GM21576 (cell line): ENCODE results near the gene USP6.
"Not testable (repeated sequence)": the region's sequence is repeated elsewhere in the genome, so short reads cannot be mapped to it uniquely, and the experiment has no call there.

ENCODE experiments used
- ATAC-seq: cut with Tn5 transposase; IDR thresholded peaks from one replicate; pipeline ENCODE4 v1.9.1; 2021; ENCODE audit warnings: mild to moderate bottlenecking, moderate library complexity; ENCODE audit not compliant: unreplicated experiment

USP6 gene

GRCh38 chr17:5115673-5116651, at the start of gene USP6:
Gene USP6 (plus strand): TSS chr17:5116032. CDS start chr17:5130368, 14,336 bp downstream.
- ATAC-seq = no peak

GRCh38 chr17:5068236-5068635, 47.6 kb upstream of the USP6 start:
- no peak for ATAC-seq

DNA sequence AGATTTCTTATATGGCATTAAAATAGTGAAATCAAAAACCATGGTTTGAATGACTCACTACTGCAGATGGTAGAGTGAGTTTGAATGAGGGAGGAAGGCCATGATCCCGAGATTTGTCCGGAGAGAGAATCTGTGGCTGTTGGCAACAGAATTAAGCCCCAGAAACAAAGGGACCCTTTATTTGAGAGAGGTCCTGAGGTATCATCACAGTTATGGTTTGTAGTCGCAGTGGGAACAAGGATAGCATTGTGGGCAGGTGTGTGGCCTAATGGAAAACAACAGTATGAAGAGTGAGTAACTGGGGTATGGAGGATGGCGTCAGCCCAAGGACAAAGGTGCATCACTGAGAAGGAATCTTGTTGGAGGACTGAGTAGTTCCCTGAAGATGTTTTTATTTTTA, 46.1 kb upstream of the USP6 start:
- ATAC-seq = no peak

DNA sequence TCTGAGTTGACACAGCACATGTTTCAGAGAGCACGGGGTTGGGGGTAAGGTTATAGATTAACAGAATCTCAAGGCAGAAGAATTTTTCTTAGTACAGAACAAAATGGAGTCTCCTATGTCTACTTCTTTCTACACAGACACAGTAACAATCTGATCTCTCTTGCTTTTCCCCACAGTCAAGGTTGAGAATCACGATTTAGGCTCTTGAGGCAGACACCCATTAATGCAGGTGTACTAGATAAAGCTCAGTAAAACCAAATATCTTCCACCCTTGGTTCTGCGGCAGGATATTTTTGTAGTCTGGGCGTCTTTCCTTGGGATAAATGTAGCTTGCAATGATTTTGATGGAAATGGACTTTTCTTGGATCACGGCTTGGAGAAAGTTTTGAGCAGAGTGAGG, 40.4 kb upstream of the USP6 start:
- not testable (repeated sequence) for ATAC-seq

DNA sequence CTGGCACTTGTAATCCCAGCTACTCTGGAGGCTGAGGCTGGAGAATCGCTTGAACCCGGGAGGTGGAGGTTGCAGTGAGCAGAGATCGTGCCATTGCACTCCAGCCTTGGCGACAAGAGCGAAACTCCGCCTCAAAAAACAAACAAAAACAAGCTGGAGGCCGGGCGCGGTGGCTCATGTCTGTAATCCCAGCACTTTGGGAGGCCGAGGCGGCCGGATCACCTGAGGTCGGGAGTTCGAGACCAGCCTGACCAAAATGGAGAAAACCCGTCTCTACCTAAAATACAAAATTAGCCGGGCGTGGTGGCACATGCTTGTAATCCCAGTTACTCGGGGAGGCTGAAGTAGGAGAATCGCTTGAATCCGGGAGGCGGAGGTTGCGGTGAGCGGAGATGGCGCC, 38.6 kb upstream of the USP6 start:
- ATAC-seq = not testable (repeated sequence)

DNA sequence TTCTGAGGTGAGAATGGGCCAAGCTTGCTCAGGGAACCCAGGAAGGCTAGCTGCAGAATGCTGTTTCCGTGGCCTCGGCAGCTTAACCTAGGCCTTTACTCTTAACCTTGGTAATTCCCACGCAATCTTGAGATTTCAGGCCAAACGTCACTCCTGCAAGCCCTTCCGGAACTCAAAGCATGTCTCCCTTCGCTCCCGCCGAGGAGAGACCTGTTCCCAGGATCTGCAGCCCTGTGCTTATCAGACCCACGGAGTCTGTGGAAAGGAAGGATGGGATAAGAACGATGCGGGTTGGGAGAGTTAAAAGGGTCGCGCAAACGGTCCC, 38.1 kb upstream of the USP6 start:
- ATAC-seq = no peak

DNA sequence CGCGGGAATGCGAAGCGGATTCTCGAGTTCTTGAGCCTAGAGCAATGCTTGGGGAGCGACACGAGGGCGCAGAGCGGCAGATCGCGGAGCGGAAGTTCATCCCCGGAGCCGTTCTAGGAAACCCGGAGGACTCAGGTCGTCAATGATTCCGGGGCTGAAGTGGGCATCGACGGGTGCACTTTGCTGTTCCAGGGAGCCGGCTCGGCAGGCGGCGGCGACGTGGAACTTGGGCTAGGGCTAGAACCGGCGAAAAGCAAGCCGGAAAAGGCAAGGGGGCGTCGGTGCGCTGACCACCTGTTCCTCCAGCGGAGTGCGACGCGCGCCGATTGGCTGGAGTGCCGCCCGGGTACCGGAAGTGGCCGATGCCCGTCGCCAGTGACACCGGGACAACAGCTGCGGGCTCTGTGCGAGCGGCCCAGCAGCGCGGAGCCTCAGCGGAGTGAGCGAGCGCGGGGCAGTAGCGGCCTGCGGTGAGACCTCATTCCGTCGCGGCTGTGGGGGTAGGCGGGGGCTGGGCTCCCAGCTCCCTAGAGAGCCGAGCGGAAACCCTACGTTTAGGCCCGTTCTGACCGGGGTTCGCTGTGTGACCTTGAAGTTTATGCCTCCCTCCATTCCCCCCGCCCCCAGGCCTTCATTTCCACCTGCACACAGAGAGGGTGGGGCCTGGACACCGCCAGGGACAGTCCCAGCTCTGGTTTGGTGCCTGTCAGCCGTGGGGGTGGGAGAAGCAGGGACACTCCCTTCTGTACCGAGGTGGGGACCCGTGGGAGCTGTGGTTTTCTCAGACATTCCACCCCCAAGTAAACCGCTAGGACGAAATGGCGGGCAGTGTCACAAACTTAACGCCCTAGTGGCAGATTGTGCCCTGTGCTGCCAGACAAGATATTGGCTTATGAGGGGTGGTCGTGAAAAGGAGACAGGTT, 37.5 kb upstream of the USP6 start, which contains the start of gene ZFP3:
TSS of gene ZFP3 (plus strand) at position 362 of the 923 bp plus-strand sequence. CDS start 13,038 bp downstream, outside the sequence.
- ATAC-seq = peak; percentile 79

- no peak for ATAC-seq
These were observed 35.2 kb upstream of the USP6 start for GRCh38 chr17:5080591-5080990.

DNA sequence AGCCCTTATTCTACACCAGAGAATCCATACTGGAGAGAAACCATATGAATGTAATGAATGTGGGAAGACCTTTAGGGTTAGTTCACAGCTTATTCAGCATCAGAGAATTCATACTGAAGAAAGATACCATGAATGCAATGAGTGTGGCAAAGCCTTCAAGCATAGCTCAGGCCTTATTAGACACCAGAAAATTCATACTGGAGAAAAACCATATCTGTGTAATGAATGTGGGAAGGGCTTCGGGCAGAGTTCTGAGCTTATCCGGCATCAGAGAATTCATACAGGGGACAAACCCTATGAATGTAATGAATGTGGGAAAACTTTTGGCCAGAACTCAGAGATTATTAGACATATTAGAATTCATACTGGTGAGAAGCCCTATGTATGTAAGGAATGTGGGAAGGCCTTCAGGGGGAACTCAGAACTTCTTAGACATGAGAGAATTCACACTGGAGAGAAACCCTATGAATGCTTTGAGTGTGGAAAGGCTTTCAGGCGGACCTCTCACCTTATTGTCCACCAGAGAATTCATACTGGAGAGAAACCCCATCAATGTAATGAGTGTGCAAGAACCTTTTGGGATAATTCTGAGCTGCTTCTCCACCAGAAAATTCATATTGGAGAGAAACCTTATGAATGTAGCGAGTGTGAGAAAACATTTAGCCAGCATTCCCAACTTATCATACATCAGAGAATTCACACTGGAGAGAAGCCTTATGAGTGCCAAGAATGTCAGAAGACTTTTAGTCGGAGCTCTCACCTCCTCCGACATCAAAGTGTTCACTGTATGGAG, 23.4 kb upstream of the USP6 start:
- ATAC-seq = no peak

DNA sequence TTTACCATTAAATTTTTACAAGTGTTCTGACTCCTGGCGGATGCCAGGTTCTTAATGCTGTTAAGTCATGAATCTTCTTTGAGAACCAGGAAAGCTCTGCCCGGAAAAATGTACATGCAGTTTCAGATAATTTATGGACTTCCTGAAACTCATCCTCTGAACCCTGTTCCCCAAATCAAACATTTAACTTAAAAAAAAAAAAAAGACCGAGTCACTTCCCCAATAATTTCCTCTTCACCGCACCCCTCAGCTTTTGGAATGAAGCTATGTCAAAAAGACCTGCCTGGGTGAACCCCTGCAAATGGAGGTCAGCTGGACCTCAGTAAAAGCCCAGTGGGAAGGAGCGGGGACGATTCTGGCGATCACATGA, 19.1 kb upstream of the USP6 start:
- no peak for ATAC-seq

DNA sequence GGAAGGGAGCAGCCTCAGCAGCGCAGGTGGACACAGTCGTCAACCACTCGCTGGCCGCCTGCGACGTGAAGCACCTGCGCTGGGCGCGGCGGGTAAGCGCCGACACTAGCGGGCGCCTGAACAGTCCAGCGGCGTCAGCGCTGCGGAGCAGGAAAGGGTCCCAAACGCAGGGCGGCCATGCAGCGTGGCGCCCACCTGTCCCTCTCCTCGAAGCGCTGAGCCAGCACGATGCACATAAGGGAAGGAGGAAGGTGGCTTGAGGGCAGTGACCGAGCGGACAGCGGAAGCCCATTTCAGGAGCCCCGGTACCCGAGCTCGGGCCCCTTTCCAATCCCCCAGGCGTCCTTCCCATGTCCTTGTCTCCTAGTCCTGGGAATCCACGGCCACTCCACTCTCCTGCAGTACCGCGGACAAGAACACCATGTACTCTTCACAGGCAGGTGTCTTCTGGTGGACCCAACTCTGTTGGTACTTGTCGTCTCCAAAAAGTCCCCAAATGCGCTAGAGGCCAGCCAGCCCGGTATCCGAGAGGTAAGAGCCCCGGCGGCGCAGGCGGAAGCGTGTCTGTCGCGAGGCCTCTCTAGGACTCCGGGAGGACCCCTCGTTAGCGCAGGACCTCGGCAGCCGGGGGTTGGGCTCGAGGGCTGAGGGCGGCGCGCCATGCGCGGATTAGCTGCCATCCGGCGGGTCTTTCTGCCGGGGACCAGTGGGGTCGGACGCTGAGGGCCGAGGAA, 18.6 kb upstream of the USP6 start:
- ATAC-seq = no peak

GRCh38 chr17:5099271-5099670, 16.6 kb upstream of the USP6 start:
- no peak for ATAC-seq

- no peak for ATAC-seq
These were observed 15.0 kb upstream of the USP6 start for GRCh38 chr17:5100832-5101231.

DNA sequence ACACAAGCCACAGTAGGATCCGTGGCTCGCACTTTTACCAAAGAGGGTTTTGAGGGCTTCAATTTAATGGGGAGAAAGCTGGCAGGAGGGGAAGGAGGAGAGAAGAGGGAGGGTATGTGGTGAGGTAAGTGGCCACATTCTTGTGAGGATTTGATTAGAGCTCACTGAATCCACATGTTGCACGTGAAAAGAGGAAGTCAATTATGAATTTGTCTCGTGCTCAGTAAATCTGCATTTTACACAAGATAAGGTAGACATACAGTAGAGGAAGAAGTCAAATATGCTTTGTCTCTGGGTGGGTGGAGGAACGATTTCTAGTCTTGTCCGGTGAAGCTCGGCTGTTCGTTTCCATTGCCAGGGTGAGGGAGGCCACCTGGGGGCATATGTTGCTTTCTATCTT, 5.0 kb upstream of the USP6 start:
- ATAC-seq = no peak

GRCh38 chr17:5111402-5112204, 4.2 kb upstream of the USP6 start, which contains the start of gene ZNF232:
Gene ZNF232 (minus strand): TSS chr17:5111878. CDS start chr17:5111822, 56 bp downstream.
- peak; percentile 77 for ATAC-seq

- no peak for ATAC-seq
These were observed 2.4 kb downstream of the USP6 start for GRCh38 chr17:5118219-5118618.

DNA sequence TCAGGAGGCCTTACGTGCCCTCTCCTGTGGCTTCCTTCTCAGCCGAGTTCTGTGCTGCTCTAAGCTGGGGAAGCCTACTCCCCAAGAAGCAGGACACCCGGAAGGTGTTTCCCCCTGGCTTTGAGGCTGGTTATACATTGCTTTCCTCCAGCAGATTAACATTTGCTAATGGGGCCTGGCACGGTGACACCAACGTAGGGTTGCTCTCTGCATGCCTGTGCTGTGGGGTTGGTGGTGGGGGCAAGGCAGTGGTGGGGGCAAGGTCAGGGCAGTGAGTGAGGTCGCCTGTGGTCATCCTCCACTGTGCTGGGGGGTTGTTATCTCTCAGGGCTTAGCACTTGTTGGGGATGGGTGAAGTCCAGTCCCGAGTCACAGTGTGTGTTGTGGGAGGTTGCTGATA, 4.2 kb downstream of the USP6 start:
- ATAC-seq = no peak

DNA sequence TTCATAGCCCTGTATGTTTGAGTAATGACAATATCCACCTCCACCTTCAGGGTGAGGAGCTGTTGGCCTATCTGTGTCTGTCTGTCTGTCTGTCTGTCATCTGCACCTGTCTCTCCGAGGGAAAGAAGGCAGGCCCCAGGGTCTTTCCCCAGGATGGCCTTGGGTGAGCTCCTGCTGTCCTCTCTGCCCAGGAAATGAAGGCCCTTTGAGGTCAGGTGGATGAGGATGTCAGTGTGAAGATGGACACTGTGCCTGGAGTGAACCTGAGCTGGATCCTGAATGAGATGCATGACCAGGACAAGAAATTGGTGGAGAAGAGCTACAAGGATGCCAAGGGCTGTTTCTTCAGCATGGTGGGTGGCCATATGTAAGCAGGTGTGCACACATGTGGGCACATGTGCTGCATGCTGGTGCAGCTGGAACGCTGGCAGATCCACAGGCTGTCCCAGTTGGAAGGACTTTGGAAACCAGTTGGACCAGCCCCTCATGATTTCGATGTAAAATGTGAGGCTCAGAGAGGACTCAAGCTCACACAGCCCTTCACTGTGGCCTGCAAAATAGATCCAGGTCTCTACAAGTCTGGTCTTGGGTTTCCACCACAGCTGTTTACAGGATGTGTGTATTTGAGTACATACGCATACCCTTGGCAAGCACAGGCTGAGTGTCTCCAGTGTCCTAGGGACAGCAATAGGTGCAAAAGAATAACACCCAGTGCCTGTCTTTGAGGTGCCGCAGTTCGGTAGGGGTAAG, 4.8 kb downstream of the USP6 start:
- not testable (repeated sequence) for ATAC-seq
